HUES64 (cell line): ENCODE data around the gene LIN52.

Source experiments
- H3K27ac ChIP-seq: 2 replicates; pipeline ENCODE4 v1.7.0; 2013; ENCODE audit warnings: low read depth, low read length, inconsistent platforms
- H3K27me3 ChIP-seq: 2 replicates; pipeline ENCODE4 v1.6.1; 2013; ENCODE audit warnings: mild to moderate bottlenecking, low read length; ENCODE audit not compliant: insufficient read depth
- H3K36me3 ChIP-seq: 2 replicates; pipeline ENCODE4 v1.6.1; 2013; ENCODE audit warnings: mild to moderate bottlenecking, low read length; ENCODE audit not compliant: insufficient read depth
- H3K4me1 ChIP-seq: 2 replicates; pipeline ENCODE4 v1.6.1; 2013; ENCODE audit warnings: mild to moderate bottlenecking, low read length, moderate library complexity; ENCODE audit not compliant: insufficient read depth
- H3K4me3 ChIP-seq: 2 replicates; pipeline ENCODE4 v1.5.1; 2013; ENCODE audit warnings: mild to moderate bottlenecking, low read length, moderate library complexity
- H3K9ac ChIP-seq: 2 replicates; pipeline ENCODE4 v1.6.1; 2013; ENCODE audit warnings: mild to moderate bottlenecking, low read depth, low read length
- H3K9me3 ChIP-seq: 2 replicates; pipeline ENCODE4 v1.6.1; 2013; ENCODE audit warnings: low read depth, low read length; ENCODE audit not compliant: insufficient read depth
- WGBS: fragments of 150-250, 120-280 bp; methylation state at CpG from one replicate; pipeline ENCODE4 v1.1.7; 2013; ENCODE audit warnings: missing lambda C conversion rate; 5-methylcytosine and 5-hydroxymethylcytosine counted together

Gene LIN52

DNA sequence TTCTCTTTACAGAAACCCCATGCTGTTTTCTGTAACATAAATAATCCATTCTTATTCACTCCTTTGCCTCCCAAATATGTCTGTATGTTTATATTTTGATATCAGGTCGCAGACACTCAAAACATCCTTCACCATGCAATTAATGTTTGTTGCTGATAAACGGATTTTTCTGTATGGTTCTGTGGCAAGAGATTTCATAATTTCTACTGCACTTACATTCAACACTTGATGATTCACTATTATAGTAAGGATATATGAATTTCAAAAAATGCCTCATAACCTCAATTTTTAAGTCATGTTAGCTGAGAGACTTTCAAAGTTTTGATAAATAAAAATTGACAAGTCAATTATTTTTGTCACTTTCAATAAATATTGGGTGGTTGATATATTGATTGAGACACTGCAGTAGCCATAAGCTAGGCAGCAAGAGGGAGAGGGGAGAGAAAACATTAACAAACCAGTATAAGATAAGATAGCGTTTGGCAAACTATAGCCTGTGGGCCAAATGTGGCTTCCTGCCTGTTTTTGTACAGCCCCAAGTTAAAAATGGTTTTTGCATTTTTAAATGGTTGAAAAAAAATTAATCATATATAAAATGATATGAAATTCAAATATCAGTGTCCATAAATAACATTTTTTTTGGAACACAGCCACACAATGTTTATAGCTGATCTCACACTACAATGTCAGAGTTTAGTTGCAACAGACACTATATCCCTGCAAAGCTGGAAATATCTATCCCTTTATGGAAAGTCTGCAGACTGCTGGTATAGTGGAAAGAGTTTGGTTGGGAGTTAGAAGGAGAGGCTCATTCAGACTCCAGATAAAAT lies 18.8 kb upstream of the LIN52 start:
- H3K27ac ChIP-seq = no peak overlapping the region
- no peak overlapping the region for H3K9ac ChIP-seq
- no peaks in the 10 kb centered on the region for H3K4me1 ChIP-seq
- peaks cover 35% of the 10 kb centered on the region for H3K36me3 ChIP-seq
- no peak overlapping the region for H3K4me3 ChIP-seq
- no peaks in the 10 kb centered on the region for H3K27me3 ChIP-seq
- no peaks in the 10 kb centered on the region for H3K9me3 ChIP-seq
- no CpG with 5 or more reads among the region's 3 CpGs for WGBS

GRCh38 chr14:74077401-74077800 lies 7.4 kb upstream of the LIN52 start:
- WGBS = 95% methylated on average over 1 of the region's 1 CpG
- Histone ChIP-seq H3K27ac (no peak overlapping the region), H3K36me3 (peaks cover 2% of the 10 kb centered on the region; the same call in 1 of the 2 replicates), H3K4me1 (no peaks in the 10 kb centered on the region), H3K27me3 (no peaks in the 10 kb centered on the region), H3K4me3 (no peak overlapping the region), H3K9ac (no peak overlapping the region), H3K9me3 (no peaks in the 10 kb centered on the region)

DNA sequence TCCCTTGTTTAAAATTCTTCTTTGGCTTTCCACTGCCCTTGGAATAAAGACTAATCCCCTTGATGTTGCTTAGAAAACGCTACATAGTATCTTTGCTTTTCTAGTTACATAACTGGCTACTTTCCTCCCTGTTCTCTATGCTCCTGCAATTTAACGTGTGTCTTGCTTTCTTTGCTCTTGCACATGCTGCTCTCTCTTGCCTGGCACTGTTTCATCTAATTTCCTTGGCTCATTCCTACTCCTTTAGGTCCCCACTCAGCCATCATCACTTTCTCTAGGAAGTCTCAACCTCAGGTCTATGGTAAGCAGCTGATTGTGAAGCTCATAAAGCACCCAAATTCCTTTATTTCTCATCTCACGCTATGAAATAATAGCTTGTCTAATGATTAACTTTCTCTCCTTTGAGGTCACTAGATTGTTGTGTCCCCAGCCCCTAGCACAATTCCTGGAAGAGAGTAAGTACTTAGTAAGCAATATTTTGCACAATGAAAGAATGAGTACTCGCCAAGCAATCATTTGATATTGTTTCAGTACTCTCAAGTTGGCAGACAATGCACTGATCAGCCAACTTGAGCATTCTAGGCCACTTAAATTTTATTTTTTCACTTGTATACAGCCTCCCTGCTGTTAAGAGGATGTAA lies 3.8 kb upstream of the LIN52 start:
- no peak overlapping the region for H3K9ac ChIP-seq
- no peaks in the 10 kb centered on the region for H3K9me3 ChIP-seq
- H3K27ac ChIP-seq = no peak overlapping the region
- no peak overlapping the region for H3K4me3 ChIP-seq
- 91% methylated on average over 4 of the region's 4 CpGs for WGBS
- H3K4me1 ChIP-seq = peaks cover 3% of the 10 kb centered on the region; the same call in 1 of the 2 replicates
- H3K36me3 ChIP-seq = no peaks in the 10 kb centered on the region
- H3K27me3 ChIP-seq = no peaks in the 10 kb centered on the region

GRCh38 chr14:74081491-74081890 lies 3.3 kb upstream of the LIN52 start:
- H3K27ac ChIP-seq = no peak overlapping the region
- no peak overlapping the region for H3K4me3 ChIP-seq
- 97% methylated on average over 3 of the region's 3 CpGs for WGBS
- no peaks in the 10 kb centered on the region for H3K27me3 ChIP-seq
- H3K36me3 ChIP-seq = no peaks in the 10 kb centered on the region
- H3K4me1 ChIP-seq = peaks cover 7% of the 10 kb centered on the region; the same call in 1 of the 2 replicates
- no peak overlapping the region for H3K9ac ChIP-seq
- H3K9me3 ChIP-seq = no peaks in the 10 kb centered on the region

DNA sequence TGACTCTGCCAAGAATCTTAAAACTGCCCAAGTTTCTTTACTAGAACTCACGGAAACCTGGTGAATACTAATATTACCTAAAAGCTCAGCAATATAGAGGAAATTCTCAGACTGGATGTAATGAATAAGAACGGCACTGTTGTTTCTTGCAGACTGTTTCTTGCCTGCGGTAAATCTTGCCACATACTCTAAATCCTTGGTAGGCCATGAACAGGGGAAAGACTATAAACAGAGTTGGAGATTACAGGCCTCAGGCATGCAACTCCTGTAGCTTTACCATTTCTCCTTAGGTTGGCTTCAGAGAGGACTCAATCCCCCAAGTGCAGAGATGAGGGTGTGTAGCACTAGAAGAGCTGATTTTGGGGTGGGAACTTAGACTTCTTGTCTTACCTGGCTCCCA lies 1.6 kb upstream of the LIN52 start:
- Histone ChIP-seq H3K4me3 (peak overlapping the region; percentile 84), H3K27me3 (no peaks in the 10 kb centered on the region), H3K4me1 (peaks cover 7% of the 10 kb centered on the region; the same call in 1 of the 2 replicates), H3K9me3 (no peaks in the 10 kb centered on the region), H3K27ac (no peak overlapping the region), H3K9ac (peak overlapping the region; percentile 80), H3K36me3 (no peaks in the 10 kb centered on the region)
- 93% methylated on average over 3 of the region's 3 CpGs for WGBS

GRCh38 chr14:74083784-74084276 lies 926 bp upstream of the LIN52 start:
- peak overlapping the region; percentile 84 for H3K4me3 ChIP-seq
- H3K9ac ChIP-seq = peak overlapping the region; percentile 80
- H3K36me3 ChIP-seq = no peaks in the 10 kb centered on the region
- 3% methylated on average over 15 of the region's 15 CpGs for WGBS
- H3K27me3 ChIP-seq = no peaks in the 10 kb centered on the region
- H3K27ac ChIP-seq = peak overlapping the region; percentile 88; the same call in 1 of the 2 replicates
- no peaks in the 10 kb centered on the region for H3K9me3 ChIP-seq
- H3K4me1 ChIP-seq = peaks cover 7% of the 10 kb centered on the region; the same call in 1 of the 2 replicates

- WGBS = under 1% methylated on average over 26 of the region's 26 CpGs
- no peaks in the 10 kb centered on the region for H3K27me3 ChIP-seq
Measured at GRCh38 chr14:74085047-74085637, 386 bp downstream of the LIN52 start.

DNA sequence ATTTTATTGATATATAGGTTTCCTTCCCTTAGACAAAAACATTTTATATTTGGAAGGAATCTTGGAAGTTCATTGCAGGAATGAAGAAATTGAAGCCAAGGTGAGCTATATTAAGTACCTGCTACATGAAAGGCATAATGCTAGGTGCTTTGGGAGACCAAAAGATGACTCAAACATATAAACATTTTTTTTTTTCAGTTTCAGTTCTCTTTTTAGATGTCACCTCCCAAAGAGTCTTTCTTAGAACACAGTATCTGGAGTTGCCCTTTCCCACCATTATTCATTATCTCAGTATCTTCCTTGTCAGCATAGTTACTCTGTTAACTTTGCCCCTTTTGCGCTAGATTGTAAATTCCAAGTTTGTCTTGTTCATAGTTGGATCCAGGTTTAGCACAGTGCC lies 1.1 kb downstream of the LIN52 start:
- peaks cover 7% of the 10 kb centered on the region; the same call in 1 of the 2 replicates for H3K4me1 ChIP-seq
- no peak overlapping the region for H3K27ac ChIP-seq
- peak overlapping the region; percentile 84 for H3K4me3 ChIP-seq
- 100% methylated on average over 1 of the region's 1 CpG for WGBS
- no peaks in the 10 kb centered on the region for H3K27me3 ChIP-seq
- H3K36me3 ChIP-seq = peaks cover 2% of the 10 kb centered on the region
- H3K9ac ChIP-seq = peak overlapping the region; percentile 96; the same call in 1 of the 2 replicates
- H3K9me3 ChIP-seq = no peaks in the 10 kb centered on the region

More at GRCh38 chr14:74085047-74085637, 386 bp downstream of the LIN52 start:
- peak overlapping the region; percentile 82 for H3K27ac ChIP-seq
- no peaks in the 10 kb centered on the region for H3K36me3 ChIP-seq
- H3K4me1 ChIP-seq = peaks cover 7% of the 10 kb centered on the region; the same call in 1 of the 2 replicates
- peak overlapping the region; percentile 96 for H3K9ac ChIP-seq
- H3K4me3 ChIP-seq = peak overlapping the region; percentile 84
- H3K9me3 ChIP-seq = no peaks in the 10 kb centered on the region

DNA sequence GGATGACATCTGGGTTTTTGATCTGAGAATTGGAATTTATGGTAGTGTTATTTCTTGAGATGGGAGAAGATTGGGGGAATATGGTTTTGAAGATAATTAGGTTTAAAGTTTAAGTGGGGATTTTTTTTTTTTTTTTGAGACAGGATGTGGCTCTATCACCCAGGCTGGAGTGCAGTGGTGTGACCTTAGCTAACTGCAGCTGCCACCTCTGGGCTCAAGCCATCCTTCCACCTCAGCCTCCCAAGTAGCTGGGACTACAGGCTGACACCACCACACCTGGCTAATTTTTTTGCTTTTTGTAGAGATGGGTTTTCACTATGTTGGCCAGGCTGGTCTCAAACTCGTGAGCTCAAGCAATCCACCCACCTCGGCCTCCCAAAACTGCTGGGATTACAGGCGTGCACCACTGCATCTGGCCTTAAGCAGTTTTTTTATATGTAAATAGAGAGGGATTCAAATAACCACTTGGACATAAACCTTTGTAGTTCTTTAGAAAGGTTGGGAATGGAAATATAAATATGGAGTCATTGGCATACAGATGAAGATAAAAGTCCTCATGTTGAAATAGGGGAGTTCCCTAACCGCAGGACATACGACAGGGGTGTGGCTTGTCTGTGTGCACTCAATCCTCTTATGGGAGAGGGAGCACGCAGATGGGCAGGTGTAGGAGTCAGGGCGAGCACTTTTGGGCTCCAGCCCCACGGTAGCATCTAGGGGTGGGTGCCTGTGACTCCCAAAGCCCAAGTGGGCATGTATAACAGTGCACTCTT lies 4.7 kb downstream of the LIN52 start:
- H3K27me3 ChIP-seq = no peaks in the 10 kb centered on the region
- no peak overlapping the region for H3K27ac ChIP-seq
- no peaks in the 10 kb centered on the region for H3K9me3 ChIP-seq
- H3K9ac ChIP-seq = no peak overlapping the region
- peaks cover 25% of the 10 kb centered on the region for H3K36me3 ChIP-seq
- no peak overlapping the region for H3K4me3 ChIP-seq
- 94% methylated on average over 8 of the region's 8 CpGs for WGBS
- H3K4me1 ChIP-seq = peaks cover 7% of the 10 kb centered on the region; the same call in 1 of the 2 replicates

DNA sequence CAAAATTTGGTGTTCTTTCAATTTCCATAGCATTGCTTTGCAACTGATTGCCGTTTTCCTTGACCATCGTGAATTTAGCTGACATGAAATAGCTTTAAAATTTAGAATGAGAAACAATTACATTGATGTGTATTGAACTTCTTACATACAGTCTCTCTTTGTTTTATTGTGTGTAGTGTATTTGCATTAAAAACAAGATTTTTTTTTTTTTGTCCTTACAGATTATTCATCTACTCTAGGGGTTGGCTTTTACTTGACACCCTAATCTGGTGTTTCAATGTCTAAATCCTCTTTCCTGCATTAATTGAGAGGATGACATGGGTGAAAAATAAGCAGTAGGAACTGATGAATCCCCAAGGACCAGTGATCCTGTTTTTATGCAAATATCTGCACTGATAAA lies 20.6 kb downstream of the LIN52 start:
- no peaks in the 10 kb centered on the region for H3K27me3 ChIP-seq
- 100% methylated on average over 2 of the region's 2 CpGs for WGBS

More for the DNA sequence above, 20.6 kb downstream of the LIN52 start:
- no peak overlapping the region for H3K4me3 ChIP-seq
- H3K9me3 ChIP-seq = no peaks in the 10 kb centered on the region
- no peak overlapping the region for H3K9ac ChIP-seq
- H3K27ac ChIP-seq = no peak overlapping the region
- peaks cover 46% of the 10 kb centered on the region for H3K36me3 ChIP-seq
- no peaks in the 10 kb centered on the region; the same call in 1 of the 2 replicates for H3K4me1 ChIP-seq
